ENCODE results near the gene MRGPRE. TPM values are rescaled to one million over a fixed set of nuclear protein-coding genes. Genes with fewer than 3 reads are reported as not detected.

The MRGPRE gene
- total RNA-seq, 1 donor from 2014 or later, result not detected

DNA sequence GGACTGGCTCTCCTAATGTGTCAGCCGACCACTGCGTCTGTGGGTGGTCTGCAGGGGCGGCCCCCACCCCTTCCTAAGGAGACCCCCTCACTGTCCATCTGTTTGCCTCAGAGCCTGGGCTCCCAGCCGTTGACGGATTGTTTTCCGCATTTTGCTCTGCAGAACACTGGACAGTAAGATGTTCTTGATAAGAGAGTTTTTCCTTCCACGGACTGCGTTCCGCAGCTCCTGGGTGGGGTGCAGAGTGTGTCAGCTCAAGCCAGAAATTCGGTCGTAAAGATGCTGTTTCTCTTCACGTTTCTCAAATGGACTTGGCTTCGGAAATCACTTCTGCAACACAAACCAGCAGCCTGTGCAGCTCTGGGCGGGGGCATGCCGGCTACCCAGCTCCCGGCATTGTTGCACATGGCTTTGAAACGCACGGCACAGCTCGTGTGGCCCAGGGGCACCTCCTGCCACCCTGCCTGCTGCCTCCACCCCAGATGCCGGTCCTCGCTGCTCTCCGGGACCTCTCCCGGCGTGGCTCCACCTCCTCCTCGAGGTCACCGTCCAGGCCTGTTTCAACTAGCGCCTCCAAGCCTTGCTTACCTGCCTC lies 10.7 kb downstream of the MRGPRE start:
- Mint-ChIP-seq H3K9me3 (ENCODE audit: unreplicated experiment) (no peaks in the 10 kb centered on the region), H3K27me3 (ENCODE audit: unreplicated experiment) (peaks cover 7% of the 10 kb centered on the region), H3K4me1 (ENCODE audit: unreplicated experiment) (peaks cover 13% of the 10 kb centered on the region), H3K27ac (ENCODE audit: unreplicated experiment) (no peak overlapping the region), H3K36me3 (ENCODE audit: low read depth, unreplicated experiment) (no peaks in the 10 kb centered on the region), H3K4me3 (ENCODE audit: unreplicated experiment) (no peak overlapping the region)
- TF ChIP-seq, protein P1, sequence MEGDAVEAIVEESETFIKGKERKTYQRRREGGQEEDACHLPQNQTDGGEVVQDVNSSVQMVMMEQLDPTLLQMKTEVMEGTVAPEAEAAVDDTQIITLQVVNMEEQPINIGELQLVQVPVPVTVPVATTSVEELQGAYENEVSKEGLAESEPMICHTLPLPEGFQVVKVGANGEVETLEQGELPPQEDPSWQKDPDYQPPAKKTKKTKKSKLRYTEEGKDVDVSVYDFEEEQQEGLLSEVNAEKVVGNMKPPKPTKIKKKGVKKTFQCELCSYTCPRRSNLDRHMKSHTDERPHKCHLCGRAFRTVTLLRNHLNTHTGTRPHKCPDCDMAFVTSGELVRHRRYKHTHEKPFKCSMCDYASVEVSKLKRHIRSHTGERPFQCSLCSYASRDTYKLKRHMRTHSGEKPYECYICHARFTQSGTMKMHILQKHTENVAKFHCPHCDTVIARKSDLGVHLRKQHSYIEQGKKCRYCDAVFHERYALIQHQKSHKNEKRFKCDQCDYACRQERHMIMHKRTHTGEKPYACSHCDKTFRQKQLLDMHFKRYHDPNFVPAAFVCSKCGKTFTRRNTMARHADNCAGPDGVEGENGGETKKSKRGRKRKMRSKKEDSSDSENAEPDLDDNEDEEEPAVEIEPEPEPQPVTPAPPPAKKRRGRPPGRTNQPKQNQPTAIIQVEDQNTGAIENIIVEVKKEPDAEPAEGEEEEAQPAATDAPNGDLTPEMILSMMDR (IDR thresholded peaks at IDR 0.05; ENCODE audit: unreplicated experiment), result no peak
- no peak for DNase-seq (ENCODE audit: low spot score)

DNA sequence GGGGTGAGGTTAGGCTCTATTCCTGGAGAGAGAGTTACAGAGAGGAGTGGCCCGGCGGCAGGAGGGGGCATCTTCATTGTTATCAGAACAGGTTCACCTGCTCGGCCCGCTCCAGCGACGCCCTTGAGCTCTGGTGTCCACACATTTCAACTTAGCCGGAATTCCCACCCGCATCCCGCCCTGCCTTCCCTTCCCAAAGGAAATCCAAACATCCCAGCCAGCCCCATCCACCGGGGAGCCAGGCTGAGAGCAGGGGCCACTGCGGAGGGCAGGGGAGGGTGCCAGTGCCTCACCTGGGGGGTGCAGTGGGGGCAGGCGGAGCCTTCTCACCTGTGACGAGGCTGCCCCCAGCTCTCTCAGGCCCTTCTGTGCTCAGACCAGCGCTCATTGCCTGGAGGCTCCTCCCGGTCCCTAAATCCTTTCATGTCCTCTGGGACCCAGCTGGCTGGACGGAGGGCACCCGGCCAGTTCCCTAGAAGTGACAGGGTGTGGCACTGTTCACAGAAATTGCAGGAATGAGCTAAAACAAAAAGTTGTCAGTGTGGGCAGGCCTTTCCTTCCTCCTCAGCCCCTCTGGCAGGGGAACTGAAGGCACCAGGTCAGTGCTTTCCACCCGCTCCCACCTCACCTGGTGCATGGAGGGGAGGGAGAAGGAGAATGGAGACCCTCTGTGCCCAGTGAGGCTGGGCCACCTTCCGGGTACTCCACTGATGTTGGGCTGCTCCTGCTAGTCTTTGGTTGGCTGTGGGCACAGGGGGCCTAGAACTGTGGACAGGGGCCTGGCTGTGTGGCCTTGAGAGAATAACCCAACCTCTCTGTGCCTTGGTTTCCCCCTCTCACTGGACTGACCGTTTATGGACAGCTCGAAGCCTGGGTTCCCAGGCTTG lies 11.5 kb downstream of the MRGPRE start:
- Mint-ChIP-seq H3K27ac (ENCODE audit: unreplicated experiment) (no peak overlapping the region), H3K9me3 (ENCODE audit: unreplicated experiment) (no peaks in the 10 kb centered on the region), H3K4me1 (ENCODE audit: unreplicated experiment) (peaks cover 11% of the 10 kb centered on the region), H3K36me3 (ENCODE audit: low read depth, unreplicated experiment) (no peaks in the 10 kb centered on the region), H3K4me3 (ENCODE audit: unreplicated experiment) (no peak overlapping the region), H3K27me3 (ENCODE audit: unreplicated experiment) (peaks cover 7% of the 10 kb centered on the region)
- no peak for DNase-seq (ENCODE audit: low spot score)
- TF ChIP-seq, protein P1 (IDR thresholded peaks at IDR 0.05; ENCODE audit: unreplicated experiment), result no peak

DNA sequence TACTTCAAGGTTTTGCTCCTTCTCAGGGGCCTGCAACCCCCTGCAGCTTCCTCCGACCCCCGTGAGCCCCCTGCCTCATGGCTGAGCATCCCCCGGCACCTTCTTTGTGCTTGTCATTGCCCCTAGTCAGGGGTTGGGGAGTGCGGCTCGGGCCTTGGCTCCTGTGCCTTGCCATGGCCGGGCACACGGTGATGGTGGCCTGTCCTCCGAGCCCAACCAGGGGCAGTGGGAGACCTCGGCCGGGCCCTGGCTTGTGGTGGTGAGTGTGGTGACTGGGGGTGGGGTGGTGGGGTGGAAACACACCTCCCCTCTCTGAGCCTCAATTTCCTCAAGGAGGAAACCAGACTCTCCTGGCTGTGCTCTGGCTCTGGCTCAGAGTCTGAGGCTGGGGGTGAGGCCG lies 12.1 kb downstream of the MRGPRE start:
- Mint-ChIP-seq H3K4me1 (ENCODE audit: unreplicated experiment) (peaks cover 17% of the 10 kb centered on the region), H3K4me3 (ENCODE audit: unreplicated experiment) (no peak overlapping the region), H3K27me3 (ENCODE audit: unreplicated experiment) (peaks cover 7% of the 10 kb centered on the region), H3K27ac (ENCODE audit: unreplicated experiment) (no peak overlapping the region), H3K9me3 (ENCODE audit: unreplicated experiment) (no peaks in the 10 kb centered on the region), H3K36me3 (ENCODE audit: low read depth, unreplicated experiment) (no peaks in the 10 kb centered on the region)
- no peak for DNase-seq (ENCODE audit: low spot score)
- TF ChIP-seq, protein P1 (IDR thresholded peaks at IDR 0.05; ENCODE audit: unreplicated experiment), result no peak

DNA sequence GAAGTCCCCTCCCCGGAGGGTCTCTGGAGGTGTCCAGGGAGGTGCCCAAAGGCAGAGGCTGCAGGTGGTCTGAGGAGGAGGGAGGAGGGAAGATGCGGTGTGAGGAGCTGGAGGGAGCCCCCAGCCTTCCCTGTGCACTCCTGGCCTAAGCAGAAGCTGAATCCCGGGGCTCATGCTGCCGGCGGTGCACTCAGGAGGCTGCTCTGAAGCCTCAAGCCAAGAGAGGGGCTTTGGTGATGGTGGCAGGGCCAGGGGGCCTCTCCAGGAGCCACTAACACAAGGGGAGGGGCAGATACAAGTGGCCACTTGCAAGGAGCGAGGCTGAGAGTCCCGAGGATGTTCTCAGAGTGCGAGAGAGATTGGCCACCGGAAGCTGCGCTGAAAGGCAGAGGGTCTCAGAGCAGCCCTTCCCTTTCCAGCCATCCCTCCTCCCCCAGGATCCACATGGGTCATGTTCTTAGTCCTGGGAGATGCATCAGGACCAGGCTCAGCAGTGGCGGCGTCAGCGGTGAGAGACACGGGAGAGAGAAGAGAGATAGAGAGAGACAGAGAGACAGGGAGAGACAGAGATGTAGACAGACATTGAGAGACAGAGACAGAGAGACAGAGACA lies 12.8 kb downstream of the MRGPRE start:
- H3K27ac Mint-ChIP-seq (ENCODE audit: unreplicated experiment), result no peak overlapping the region
- H3K27me3 Mint-ChIP-seq (ENCODE audit: unreplicated experiment), result peaks cover 7% of the 10 kb centered on the region
- no peaks in the 10 kb centered on the region for H3K9me3 Mint-ChIP-seq (ENCODE audit: unreplicated experiment)
- no peak for DNase-seq (ENCODE audit: low spot score)
- H3K4me3 Mint-ChIP-seq (ENCODE audit: unreplicated experiment), result no peak overlapping the region
- peaks cover 24% of the 10 kb centered on the region for H3K4me1 Mint-ChIP-seq (ENCODE audit: unreplicated experiment)
- no peaks in the 10 kb centered on the region for H3K36me3 Mint-ChIP-seq (ENCODE audit: low read depth, unreplicated experiment)
- TF ChIP-seq, protein P1 (IDR thresholded peaks at IDR 0.05; ENCODE audit: unreplicated experiment), result no peak
